PFSK-1 (cell line): Measurements from ENCODE around the gene APPL2.

Experiments used
- POLR2AphosphoS5 ChIP-seq: IDR thresholded peaks from 2 replicates; pipeline ENCODE4 v1.6.1; 2012; ENCODE audit warnings: low read depth, mild to moderate bottlenecking, control low read depth, low read length, moderate library complexity
- TAF1 ChIP-seq: IDR thresholded peaks from 2 replicates; pipeline ENCODE4 v1.6.1; 2012; ENCODE audit warnings: low read length, control low read depth, borderline replicate concordance; ENCODE audit not compliant: insufficient read depth
- TF ChIP-seq, protein P1 (sequence below), 2 experiments: IDR thresholded peaks; 2 replicates each; pipeline versions ENCODE4 v1.6.1 to v1.8.0; 2011 to 2012; ENCODE audit warnings: low read depth in 2 of 2, low read length in 2 of 2, control low read depth in 1 of 2, inconsistent platforms in 1 of 2, mild to moderate bottlenecking in 1 of 2, moderate library complexity in 1 of 2; ENCODE audit not compliant: insufficient read depth in 1 of 2

DNA sequence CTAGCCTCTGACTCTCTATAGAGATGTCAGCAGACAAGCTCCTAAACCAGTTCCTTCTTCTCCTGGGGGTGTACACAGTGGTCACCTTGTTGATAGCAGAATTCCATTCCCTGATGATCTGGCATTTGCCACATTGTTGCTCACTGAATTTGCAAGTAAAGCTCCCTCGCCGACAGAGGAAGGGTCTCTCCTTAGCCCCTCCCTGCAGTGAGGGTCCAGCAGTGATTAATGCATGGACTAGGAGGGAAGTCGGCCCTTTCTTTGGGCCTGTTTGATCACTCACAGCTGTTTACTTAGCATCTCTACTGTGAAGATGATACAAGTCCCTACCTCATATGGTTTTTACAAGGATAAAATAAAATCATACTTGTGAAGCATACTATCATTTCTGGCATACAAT, 23.3 kb upstream of the APPL2 start:
- TF ChIP-seq POLR2AphosphoS5 (no peak), TAF1 (no peak)
- TF ChIP-seq, protein P1, sequence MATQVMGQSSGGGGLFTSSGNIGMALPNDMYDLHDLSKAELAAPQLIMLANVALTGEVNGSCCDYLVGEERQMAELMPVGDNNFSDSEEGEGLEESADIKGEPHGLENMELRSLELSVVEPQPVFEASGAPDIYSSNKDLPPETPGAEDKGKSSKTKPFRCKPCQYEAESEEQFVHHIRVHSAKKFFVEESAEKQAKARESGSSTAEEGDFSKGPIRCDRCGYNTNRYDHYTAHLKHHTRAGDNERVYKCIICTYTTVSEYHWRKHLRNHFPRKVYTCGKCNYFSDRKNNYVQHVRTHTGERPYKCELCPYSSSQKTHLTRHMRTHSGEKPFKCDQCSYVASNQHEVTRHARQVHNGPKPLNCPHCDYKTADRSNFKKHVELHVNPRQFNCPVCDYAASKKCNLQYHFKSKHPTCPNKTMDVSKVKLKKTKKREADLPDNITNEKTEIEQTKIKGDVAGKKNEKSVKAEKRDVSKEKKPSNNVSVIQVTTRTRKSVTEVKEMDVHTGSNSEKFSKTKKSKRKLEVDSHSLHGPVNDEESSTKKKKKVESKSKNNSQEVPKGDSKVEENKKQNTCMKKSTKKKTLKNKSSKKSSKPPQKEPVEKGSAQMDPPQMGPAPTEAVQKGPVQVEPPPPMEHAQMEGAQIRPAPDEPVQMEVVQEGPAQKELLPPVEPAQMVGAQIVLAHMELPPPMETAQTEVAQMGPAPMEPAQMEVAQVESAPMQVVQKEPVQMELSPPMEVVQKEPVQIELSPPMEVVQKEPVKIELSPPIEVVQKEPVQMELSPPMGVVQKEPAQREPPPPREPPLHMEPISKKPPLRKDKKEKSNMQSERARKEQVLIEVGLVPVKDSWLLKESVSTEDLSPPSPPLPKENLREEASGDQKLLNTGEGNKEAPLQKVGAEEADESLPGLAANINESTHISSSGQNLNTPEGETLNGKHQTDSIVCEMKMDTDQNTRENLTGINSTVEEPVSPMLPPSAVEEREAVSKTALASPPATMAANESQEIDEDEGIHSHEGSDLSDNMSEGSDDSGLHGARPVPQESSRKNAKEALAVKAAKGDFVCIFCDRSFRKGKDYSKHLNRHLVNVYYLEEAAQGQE (IDR thresholded peaks at IDR 0.05; ENCODE audit: insufficient read depth in 1 of 2, low read depth in 2 of 2, low read length in 2 of 2): no peak
